Neural cell (in vitro differentiated cells): ENCODE measurements around the gene GSG1. TPM values are rescaled to one million over a fixed set of nuclear protein-coding genes. Genes with fewer than 3 reads are reported as not detected.

ENCODE experiments used
- H2AFZ ChIP-seq: fragments of 200-600, 300-800 bp; sonication (generic), shearing (Covaris generic); 2 replicates; pipeline ENCODE4 v1.6.0; 2014; ENCODE audit warnings: low read depth, mild to moderate bottlenecking, antibody characterized with exemption, low read length, moderate library complexity
- H3F3A ChIP-seq: fragments of 200-600 bp; shearing (Covaris generic); 2 replicates; pipeline ENCODE4 v1.6.1; 2016; ENCODE audit warnings: mild to moderate bottlenecking, moderate library complexity, mixed read lengths, antibody characterized with exemption, low read length; ENCODE audit not compliant: insufficient read depth, poor library complexity, severe bottlenecking
- H3K27ac ChIP-seq: fragments of 200-600, 300-800 bp; sonication (generic), shearing (Covaris generic); 2 replicates; pipeline ENCODE4 v1.5.1; 2014; ENCODE audit warnings: mild to moderate bottlenecking, low read length, moderate library complexity
- H3K27me3 ChIP-seq: fragments of 300-800, 200-600 bp; sonication (generic), shearing (Covaris generic); 2 replicates; pipeline ENCODE4 v1.6.0; 2014; ENCODE audit warnings: mild to moderate bottlenecking, low read depth, low read length, moderate library complexity; ENCODE audit not compliant: insufficient read depth
- H3K36me3 ChIP-seq: fragments of 300-800, 200-600 bp; sonication (generic), shearing (Covaris generic); 2 replicates; pipeline ENCODE4 v1.5.1; 2014; ENCODE audit warnings: mild to moderate bottlenecking, antibody characterized with exemption, low read length, moderate library complexity; ENCODE audit not compliant: insufficient read depth
- H3K4me2 ChIP-seq: fragments of 300-800, 200-600 bp; sonication (generic), shearing (Covaris generic); 2 replicates; pipeline ENCODE4 v1.6.0; 2014; ENCODE audit warnings: mild to moderate bottlenecking, low read length
- H3K4me3 ChIP-seq: fragments of 300-800, 200-600 bp; sonication (generic), shearing (Covaris generic); 2 replicates; pipeline ENCODE4 v1.5.1; 2014; ENCODE audit warnings: mild to moderate bottlenecking, low read length, moderate library complexity
- H3K79me2 ChIP-seq: fragments of 200-600 bp; shearing (Covaris generic); replicated peaks from 2 replicates; pipeline ENCODE4 v1.6.0; 2014; ENCODE audit warnings: mild to moderate bottlenecking, low read length, moderate library complexity; ENCODE audit not compliant: insufficient read depth
- H3K9ac ChIP-seq: fragments of 300-800, 200-600 bp; sonication (generic), shearing (Covaris generic); 2 replicates; pipeline ENCODE4 v1.6.1; 2016; ENCODE audit warnings: mild to moderate bottlenecking, low read length, mixed read lengths
- H3K9me2 ChIP-seq: fragments of 200-600 bp; shearing (Covaris generic); 2 replicates; pipeline ENCODE4 v1.6.1; 2016; ENCODE audit warnings: mild to moderate bottlenecking, low read length, mixed read lengths; ENCODE audit not compliant: insufficient read depth
- H3K9me3 ChIP-seq: fragments of 200-600, 300-800 bp; sonication (generic), shearing (Covaris generic); 2 replicates; pipeline ENCODE4 v1.6.1; 2016; ENCODE audit warnings: mild to moderate bottlenecking, mixed run types, low read length, moderate library complexity, mixed read lengths
- H4K20me1 ChIP-seq: fragments of 200-600 bp; shearing (Covaris generic); 2 replicates; pipeline ENCODE4 v1.6.1; 2016; ENCODE audit warnings: mild to moderate bottlenecking, mixed run types; ENCODE audit not compliant: insufficient read depth
- CTCF ChIP-seq: fragments of 450-650 bp; IDR thresholded peaks from 2 replicates; pipeline ENCODE4 v1.5.1; 2014; ENCODE audit warnings: antibody characterized with exemption, mild to moderate bottlenecking, moderate library complexity; ENCODE audit not compliant: poor library complexity, severe bottlenecking
- EP300 ChIP-seq: fragments of 450-650 bp; conservative IDR thresholded peaks from 2 replicates; pipeline ENCODE4 v1.6.1; 2014; ENCODE audit warnings: antibody characterized with exemption, mild to moderate bottlenecking, moderate library complexity; ENCODE audit not compliant: poor library complexity, severe bottlenecking
- EZH2 ChIP-seq: fragments of 200-600, 300-800 bp; shearing (Covaris generic), sonication (generic); IDR thresholded peaks from 2 replicates; pipeline ENCODE4 v1.6.1; 2014; ENCODE audit warnings: antibody characterized with exemption, low read length, borderline replicate concordance, mild to moderate bottlenecking; ENCODE audit not compliant: insufficient read depth, poor library complexity, severe bottlenecking
- MXI1 ChIP-seq: fragments of 450-650 bp; conservative IDR thresholded peaks from 2 replicates; pipeline ENCODE4 v1.6.1; 2014; ENCODE audit warnings: antibody characterized with exemption, mild to moderate bottlenecking; ENCODE audit not compliant: poor library complexity, severe bottlenecking
- POLR2AphosphoS5 ChIP-seq: IDR thresholded peaks from 2 replicates; pipeline ENCODE4 v1.6.1; 2012
- RAD21 ChIP-seq: fragments of 450-650 bp; conservative IDR thresholded peaks from 2 replicates; pipeline ENCODE4 v1.6.1; 2014; ENCODE audit warnings: antibody characterized with exemption, mild to moderate bottlenecking, moderate library complexity
- SMC3 ChIP-seq: fragments of 450-650 bp; conservative IDR thresholded peaks from 2 replicates; pipeline ENCODE4 v1.6.1; 2014; ENCODE audit warnings: antibody characterized with exemption, mild to moderate bottlenecking, moderate library complexity; ENCODE audit not compliant: poor library complexity
- TAF1 ChIP-seq: IDR thresholded peaks from 2 replicates; pipeline ENCODE4 v1.6.1; 2012; ENCODE audit warnings: low read depth
- polyA plus RNA-seq: library from polyadenylated mRNA; depleted of rRNA; stranded (reverse); fragments of >200 nt; gene quantifications from 2 replicates; pipeline ENCODE4 v1.2.3, GENCODE V29; 2014
- TF ChIP-seq, protein P1 (sequence below): IDR thresholded peaks from 2 replicates; pipeline ENCODE4 v1.6.1; 2012; ENCODE audit warnings: borderline replicate concordance

GSG1 gene
- polyA plus RNA-seq, 1 donor from 2014 or later: 0.17 TPM

DNA sequence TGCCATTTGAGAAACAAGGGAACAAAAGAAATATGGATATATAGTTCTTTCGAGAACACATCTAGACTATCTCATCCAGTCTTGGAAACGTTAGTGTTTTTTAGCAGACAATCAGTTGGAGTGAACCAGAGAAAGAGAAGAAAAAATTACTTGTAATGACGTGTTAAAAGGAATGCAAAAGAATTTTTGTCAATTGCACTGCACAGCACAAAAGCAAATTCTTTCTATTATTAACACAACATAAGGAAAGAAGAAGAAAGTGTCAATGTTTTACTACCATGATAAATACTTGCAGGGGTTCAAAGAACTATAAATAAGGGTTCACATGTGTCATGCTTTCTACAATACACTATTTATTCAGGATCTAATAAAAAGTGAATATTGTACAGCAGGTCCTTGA, 27.5 kb upstream of the GSG1 start:
- Histone ChIP-seq H4K20me1 (no peaks in the 10 kb centered on the region), H3K4me3 (no peak overlapping the region), H3K36me3 (no peaks in the 10 kb centered on the region), H2AFZ (no peak overlapping the region), H3K9me2 (no peaks in the 10 kb centered on the region), H3K4me2 (no peak overlapping the region), H3K79me2 (no peaks in the 10 kb centered on the region), H3K9me3 (no peaks in the 10 kb centered on the region), H3F3A (no peaks in the 10 kb centered on the region), H3K27me3 (no peaks in the 10 kb centered on the region), H3K27ac (no peak overlapping the region), H3K9ac (no peak overlapping the region)
- TF ChIP-seq POLR2AphosphoS5: no peak
- TF ChIP-seq, protein P1, sequence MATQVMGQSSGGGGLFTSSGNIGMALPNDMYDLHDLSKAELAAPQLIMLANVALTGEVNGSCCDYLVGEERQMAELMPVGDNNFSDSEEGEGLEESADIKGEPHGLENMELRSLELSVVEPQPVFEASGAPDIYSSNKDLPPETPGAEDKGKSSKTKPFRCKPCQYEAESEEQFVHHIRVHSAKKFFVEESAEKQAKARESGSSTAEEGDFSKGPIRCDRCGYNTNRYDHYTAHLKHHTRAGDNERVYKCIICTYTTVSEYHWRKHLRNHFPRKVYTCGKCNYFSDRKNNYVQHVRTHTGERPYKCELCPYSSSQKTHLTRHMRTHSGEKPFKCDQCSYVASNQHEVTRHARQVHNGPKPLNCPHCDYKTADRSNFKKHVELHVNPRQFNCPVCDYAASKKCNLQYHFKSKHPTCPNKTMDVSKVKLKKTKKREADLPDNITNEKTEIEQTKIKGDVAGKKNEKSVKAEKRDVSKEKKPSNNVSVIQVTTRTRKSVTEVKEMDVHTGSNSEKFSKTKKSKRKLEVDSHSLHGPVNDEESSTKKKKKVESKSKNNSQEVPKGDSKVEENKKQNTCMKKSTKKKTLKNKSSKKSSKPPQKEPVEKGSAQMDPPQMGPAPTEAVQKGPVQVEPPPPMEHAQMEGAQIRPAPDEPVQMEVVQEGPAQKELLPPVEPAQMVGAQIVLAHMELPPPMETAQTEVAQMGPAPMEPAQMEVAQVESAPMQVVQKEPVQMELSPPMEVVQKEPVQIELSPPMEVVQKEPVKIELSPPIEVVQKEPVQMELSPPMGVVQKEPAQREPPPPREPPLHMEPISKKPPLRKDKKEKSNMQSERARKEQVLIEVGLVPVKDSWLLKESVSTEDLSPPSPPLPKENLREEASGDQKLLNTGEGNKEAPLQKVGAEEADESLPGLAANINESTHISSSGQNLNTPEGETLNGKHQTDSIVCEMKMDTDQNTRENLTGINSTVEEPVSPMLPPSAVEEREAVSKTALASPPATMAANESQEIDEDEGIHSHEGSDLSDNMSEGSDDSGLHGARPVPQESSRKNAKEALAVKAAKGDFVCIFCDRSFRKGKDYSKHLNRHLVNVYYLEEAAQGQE: no peak

DNA sequence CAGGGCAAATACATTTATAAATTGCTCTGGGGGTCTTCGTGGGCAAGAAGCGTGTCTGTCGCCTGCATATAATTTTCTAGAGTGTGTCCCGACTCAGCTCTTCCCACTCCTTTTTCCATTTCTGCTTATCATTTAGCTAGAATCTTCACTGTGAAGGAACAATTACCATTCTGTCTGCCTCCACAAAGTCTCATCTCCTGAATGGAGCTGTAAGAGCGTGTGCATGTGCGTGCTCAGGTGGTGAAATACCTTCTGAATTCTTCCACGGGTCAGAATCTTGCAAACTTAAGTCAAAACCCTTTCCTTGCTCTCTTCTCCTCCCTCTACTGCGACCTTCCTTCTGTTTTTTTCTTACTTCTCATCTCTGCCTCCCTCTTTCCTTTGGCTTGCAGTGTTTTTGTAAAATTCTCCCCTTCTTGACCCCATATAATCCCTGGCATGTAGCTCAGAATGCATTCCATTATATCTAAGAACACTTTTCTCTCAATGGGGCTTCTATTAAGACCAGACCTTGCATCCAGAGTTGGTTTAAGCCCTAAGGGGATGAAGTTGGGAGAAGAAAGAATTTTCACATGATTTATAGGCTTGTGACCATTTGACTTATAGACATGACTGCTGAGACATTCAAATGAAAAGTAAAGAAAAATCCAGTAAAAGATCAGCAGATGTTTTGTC, 25.0 kb upstream of the GSG1 start:
- no peaks in the 10 kb centered on the region for H3K9me2 ChIP-seq
- TF ChIP-seq EZH2: no peak
- no peaks in the 10 kb centered on the region for H3K27me3 ChIP-seq
- no peak overlapping the region for H3K9ac ChIP-seq
- no peaks in the 10 kb centered on the region for H4K20me1 ChIP-seq
- H3K36me3 ChIP-seq: no peaks in the 10 kb centered on the region
- H3K79me2 ChIP-seq: no peaks in the 10 kb centered on the region
- H3K4me3 ChIP-seq: no peak overlapping the region
- H2AFZ ChIP-seq: no peak overlapping the region
- no peaks in the 10 kb centered on the region for H3K9me3 ChIP-seq
- no peak overlapping the region for H3K4me2 ChIP-seq
- no peaks in the 10 kb centered on the region for H3F3A ChIP-seq
- no peak overlapping the region for H3K27ac ChIP-seq

DNA sequence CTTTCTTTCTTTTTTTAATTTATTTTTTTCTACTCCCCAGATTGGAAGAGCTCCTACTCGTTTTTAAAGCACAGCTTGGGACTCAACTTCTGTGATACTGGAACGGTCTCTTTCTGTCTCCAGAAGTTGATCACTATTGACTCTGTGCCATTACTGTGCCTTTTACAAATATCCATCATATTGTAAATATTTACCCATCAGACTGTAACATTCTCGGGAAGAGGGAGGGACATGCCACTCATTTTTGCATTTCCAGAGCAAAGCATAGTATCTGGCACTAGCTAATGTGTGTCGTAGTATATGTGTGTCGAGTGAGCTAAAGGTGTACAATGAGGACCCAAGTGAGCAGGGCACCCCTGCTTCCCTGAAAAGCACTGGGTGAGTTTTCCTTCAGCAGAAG, 24.0 kb upstream of the GSG1 start:
- Histone ChIP-seq H3K9ac (no peak overlapping the region), H3K27me3 (no peaks in the 10 kb centered on the region), H3K79me2 (no peaks in the 10 kb centered on the region), H3K4me3 (no peak overlapping the region), H3K36me3 (no peaks in the 10 kb centered on the region), H2AFZ (no peak overlapping the region), H3K9me3 (no peaks in the 10 kb centered on the region), H4K20me1 (no peaks in the 10 kb centered on the region), H3K4me2 (no peak overlapping the region), H3K9me2 (no peaks in the 10 kb centered on the region), H3F3A (no peaks in the 10 kb centered on the region), H3K27ac (no peak overlapping the region)
- TF ChIP-seq RAD21 (no peak), SMC3 (no peak), EZH2 (no peak), TAF1 (no peak), CTCF (no peak), POLR2AphosphoS5 (no peak), MXI1 (no peak), EP300 (no peak)
- TF ChIP-seq, protein P1: no peak
